ENCODE measurements around the gene ADRM1.

Gene ADRM1

DNA sequence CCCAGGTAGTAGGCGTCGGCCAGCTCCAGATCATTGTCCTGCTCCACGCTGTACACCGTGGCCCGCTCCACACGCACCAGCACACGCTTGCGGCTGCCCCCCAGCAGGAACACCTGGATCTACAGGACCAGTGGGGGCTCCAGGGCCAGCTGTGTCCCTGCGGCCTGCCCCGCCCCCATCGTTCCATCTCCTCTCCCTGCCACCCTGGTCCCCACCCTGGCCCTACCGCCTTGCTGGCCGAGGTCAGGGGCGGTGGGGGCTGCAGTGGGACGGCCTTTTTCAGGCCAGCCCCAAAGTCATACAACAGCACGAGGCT lies 9.8 kb downstream of the ADRM1 start:
- DNase-seq, result no peak

DNA sequence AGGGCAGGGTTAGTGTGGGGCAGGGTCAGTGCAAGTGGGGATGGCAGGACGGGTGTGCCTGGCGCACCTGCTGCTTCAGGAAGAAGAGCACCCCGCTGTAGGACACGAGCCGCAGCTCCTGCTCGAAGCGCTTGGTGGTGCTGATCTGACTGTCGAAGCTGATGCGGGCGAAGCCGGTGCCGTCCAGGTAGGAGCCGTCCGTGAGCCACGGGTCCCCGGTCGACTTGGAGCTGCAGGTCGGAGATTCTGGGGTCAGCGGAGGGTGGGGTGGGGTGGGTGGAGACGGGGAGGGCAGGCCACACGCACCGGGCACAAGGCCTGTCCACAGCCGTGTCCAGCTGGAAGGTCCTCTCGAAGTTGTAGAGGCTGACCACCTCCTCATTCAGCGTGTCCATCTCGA lies 10.2 kb downstream of the ADRM1 start:
- DNase-seq, result no peak

DNA sequence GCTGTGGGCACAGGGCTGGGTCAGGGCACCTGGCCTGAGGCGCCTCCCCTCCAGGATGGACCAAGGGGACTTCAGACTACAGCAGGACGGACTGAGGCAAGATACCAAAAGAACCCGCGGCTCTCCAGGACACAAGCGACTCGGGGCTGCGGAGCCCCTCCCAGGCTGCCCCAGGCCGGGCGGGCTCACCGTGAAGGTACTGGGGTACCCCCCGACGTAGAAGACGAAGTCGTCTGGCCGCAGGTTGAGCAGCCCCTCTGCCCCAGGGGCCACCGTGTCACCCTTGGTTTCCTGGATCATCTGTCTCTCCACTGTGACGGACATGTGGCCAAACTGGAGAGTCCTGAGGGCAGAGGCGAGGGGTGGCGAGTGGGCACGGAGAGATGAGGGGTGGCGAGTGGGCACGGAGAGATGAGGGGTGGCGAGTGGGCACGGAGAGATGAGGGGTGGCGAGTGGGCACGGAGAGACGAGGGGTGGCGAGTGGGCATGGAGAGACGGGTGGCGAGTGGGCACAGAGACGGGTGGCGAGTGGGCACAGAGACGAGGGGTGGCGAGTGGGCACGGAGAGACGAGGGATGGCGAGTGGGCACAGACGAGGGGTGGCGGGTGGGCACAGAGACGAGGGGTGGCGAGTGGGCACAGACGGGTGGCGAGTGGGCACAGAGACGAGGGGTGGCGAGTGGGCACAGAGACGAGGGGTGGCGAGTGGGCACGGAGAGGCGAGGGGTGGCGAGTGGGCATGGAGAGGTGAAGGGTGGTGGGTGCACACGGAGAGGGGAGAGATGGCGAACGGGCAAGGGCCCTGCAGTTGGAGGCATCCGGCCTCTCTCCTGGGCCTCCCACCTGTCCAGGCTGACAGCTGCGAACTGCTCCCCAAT lies 10.9 kb downstream of the ADRM1 start:
- DNase-seq, result no peak

DNA sequence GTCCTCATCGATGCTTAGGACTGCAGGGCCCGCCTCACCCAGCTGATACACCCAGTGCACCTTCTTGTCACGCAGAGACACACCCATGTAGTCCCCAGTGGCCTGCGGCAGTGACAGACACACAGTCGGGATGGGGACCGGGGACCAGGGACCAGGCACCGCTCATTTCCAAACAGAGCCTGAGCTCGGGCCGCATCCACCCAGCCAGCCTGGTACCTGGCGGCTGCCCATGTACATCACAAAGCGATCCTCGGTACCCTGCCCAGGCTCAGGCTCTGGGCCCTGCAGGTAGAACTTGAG lies 11.5 kb downstream of the ADRM1 start:
- no peak for DNase-seq

DNA sequence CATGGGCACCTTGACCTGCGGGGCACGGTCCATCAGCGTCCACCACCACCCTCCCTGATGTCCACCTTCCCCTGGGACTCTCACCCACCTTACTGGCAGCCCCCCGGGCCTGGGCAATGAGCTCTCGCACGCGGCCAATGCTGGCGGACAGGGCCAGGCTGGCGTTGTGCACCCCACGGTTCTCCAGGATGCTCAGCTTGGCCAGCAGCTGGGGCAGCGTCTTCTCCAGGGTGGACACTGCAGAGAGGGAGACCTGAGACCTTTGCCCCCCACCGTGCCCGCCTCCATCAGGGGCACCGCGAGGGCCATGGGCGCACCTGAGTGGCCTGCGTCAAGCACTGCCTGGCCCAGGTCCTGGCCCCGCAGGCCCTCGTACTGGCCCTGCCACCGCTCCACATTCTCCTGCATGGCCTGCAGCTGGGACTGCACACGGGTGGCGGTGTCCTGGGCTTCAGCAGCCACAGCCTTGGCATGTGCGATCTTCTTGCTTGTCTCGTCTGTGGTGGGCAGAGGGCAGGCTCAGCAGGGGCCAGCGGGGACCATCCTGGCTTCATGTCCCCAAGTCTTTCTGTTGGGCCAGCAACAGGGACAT lies 12.0 kb downstream of the ADRM1 start:
- no peak for DNase-seq

DNA sequence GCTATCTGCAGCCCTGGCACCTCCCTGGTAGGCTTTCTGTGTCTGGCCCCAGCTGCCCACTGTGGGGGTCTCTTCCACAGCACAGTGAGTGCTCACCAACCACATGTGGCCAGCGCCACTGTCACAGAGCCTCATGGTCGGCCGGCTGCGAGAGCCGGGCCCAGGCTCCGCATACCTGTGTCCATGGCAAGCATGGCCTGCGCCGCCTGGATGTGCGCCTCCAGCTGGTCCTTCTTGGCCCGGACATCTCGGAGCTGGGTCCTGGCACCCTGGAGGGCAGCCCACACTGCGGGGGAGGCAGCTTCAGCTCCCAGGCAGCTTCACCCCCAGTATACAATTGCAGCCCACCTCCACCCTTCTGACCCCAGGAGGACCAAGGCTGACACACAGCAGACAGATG lies 13.0 kb downstream of the ADRM1 start:
- DNase-seq, result no peak

DNA sequence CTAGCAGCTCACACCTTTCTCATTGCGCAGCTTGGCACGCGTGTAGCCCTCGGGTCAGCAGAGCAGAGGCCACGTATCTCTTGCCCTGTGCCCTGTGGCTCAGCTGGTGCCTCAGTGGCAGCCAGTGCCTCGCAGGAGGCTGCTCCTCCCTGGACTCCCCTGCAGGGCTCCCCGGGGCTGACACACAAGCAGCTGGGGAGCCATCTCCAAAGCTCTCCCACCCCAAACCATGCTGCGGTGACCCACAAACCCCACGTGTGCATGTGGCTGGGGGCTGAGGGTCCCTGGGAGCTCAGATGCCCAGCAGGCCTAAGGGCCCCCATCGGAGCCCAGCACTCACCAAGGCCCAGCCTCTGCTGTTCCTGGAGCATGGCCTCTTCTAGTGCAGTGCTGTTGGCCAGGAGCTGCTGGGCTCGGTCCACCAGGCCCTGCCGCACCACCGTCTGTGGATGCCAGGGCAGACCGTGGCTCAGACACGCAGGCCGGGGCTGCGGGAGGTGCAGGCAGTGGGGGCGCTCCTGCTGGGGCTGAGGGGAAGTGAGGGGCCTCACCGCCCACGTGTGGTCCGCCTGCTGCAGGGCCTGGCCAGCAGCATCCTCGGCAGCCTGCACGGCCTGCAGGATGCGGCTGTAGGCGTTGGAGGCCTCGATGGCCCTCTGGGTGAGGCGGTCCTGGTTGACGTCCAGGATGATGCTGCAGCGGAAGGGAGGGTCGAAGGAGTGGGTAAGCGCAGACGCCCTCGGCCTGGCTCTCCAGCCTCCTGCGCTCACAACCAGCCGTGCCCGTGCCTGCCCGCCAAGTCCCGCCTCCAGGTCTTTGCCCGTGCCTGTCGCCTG lies 13.8 kb downstream of the ADRM1 start:
- no peak for DNase-seq

DNA sequence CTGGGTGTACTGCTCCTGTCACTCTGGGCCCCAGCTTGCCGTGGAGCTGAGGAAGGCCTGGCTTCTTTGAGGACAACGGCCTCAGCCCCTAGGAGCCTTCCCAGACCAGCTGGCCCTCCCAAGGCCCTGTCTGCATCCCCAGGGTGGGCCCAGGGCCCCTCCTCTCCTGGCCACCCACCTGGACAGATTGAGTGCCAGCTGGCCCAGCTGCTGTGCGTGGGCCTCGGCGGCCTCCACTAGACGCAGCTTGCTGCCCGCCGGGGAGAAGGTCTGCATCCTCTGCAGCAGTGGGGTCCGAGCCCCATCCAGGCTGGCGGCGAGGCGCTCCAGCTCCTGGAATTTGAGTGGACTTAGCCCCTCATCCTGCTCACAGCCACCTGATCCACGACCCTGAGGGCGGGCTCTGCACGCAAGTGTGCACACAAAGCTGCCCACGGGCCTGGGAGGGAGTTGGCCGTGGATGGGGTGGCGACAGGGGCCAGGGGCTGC lies 14.4 kb downstream of the ADRM1 start:
- DNase-seq, result no peak

DNA sequence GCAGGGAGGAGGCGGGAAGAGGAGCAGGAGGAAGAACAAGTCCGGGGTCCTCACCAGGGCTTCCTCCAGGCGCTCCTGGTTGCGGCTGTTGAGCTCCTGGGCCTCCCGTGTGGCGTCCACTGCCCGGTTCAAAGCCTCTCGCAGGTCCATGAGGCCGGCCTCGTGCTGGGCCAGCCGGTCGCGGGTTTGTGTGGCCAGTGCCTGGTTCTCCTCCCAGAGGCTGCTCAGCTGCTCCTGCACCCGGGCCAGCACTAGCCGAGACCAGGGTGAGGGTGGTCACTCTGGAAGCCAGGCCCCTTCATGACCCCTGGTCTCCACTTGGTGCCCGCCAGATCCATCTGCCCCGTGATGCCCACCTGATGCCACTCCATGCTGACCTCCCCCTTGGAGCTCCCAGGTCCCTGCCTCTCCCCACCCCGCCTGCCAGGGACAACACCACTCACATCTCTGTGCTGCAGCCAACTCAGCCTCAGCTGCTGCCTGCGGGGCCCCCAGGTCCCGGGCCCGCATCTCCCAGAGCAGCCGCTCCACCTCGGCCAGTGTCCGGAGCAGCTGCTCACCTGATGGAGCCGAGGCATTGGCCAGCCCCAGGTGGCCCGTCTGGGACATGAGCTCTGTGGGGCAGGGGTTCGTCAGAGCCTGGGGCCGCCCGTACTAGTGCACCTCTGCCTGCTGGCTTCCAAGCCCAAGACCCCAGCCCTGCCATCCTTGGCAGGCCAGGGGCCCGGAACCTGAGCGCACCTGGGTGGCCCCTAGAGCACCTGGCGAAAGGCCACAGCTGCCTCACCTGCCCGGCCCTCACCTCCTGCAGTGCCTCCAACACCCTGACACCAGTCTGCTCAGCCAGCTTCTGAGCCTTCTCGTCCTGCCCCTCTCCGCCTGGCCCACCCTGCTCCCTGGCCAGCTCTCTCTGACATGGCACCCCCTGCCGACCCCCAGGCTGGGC lies 15.9 kb downstream of the ADRM1 start:
- no peak for DNase-seq

DNA sequence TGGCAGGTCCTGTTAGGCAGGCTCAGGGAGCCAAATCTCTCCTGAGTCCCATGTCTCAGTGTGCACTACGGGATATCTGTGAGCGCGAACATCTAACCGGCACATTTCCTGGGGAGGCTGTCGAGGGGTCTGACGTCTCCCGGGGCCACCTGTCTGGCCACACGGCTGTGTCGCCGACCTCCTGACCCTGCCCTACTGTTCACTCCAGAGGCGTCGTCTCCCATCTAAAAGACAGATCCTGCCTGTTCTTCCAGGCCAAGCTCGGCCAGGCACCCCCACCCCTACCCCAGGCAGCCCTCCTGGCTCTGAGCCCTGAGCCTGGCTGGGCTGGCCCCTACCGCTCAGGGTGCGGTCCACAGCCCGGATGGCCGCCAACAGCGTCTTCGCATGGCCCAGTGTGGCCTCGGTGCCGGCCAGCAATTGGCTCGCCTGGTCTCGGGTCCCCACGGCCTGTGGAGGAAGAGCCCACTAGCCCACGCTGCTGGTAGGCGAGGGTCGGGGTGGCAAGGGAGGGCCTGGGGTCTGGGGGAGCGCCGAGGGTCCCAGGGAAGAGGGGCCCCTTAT lies 16.6 kb downstream of the ADRM1 start:
- no peak for DNase-seq

DNA sequence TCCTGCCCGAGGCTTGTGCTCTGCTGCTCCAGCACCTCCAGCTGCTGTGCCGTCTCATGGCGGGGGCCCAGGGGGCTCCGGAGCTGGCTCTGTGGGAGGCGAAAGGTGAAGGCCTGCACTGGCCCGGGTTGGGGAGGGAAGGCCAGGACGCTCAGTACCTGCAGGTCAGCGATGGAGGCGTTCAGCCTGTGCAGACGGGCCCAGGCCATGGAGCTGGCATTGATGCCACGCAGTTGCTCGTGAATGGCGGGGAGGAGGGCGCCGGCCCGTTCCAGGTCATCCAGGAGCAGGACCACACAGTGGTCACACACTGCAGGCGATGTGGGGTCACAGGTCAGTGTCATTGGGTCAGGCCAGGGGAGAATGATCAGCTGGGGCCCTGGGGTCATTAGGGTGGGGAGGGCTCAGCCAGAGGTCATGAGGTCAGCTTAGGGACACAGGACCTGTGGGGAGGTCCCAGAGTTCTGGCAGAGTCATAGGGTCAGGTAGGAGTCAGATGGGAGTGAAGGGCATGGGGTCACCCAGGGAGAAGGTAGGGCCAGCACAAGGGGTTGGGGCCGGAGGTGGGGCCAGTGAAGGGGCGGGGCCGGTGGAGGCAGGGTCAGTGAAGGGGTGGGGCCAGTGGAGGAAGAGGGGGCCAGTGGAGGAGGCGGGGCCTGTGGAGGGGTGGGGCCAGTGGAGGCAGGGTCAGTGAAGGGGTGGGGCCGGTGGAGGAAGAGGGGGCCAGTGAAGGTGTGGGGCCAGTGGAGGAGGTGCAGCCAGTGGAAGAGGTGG lies 18.0 kb downstream of the ADRM1 start:
- DNase-seq, result no peak

DNA sequence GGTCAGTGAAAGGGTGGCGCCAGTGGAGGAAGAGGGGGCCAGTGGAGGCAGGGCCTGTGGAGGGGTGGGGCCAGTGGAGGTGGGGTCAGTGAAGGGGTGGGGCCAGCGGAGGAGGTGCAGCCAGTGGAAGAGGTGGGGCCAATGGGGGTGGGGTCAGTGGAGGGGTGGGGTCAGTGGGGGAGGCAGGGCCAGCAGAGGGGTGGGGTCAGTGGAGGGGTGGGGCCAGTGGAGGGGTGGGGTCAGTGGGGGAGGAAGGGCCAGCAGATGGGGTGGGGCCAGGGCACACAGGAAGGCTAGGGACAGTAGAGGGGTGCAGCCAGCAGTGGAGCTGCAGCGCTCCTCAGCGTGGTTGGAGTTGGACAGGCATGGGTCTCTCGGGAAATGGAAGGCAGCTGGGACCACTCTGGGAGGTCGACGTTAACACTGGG lies 18.7 kb downstream of the ADRM1 start:
- no peak for DNase-seq

DNA sequence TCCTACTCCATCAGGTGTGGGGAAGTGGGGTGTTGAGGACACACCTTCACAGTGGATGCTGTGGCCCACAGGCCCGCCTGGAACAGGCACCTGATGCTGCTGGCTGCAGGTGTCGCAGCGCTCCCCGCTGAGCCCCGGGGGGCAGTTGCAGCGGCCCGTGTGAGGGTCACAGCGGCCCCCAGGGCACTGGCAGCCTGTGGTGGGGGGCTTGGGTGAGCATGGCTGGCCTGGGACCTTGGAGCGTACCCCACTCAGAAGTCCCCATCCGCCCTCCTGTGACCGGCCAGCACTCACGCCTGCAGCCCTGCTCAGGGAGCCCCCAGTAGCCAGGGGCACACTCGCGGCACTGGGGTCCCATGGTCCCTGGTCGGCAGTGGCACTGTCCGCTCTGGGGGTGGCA lies 19.2 kb downstream of the ADRM1 start:
- no peak for DNase-seq

DNA sequence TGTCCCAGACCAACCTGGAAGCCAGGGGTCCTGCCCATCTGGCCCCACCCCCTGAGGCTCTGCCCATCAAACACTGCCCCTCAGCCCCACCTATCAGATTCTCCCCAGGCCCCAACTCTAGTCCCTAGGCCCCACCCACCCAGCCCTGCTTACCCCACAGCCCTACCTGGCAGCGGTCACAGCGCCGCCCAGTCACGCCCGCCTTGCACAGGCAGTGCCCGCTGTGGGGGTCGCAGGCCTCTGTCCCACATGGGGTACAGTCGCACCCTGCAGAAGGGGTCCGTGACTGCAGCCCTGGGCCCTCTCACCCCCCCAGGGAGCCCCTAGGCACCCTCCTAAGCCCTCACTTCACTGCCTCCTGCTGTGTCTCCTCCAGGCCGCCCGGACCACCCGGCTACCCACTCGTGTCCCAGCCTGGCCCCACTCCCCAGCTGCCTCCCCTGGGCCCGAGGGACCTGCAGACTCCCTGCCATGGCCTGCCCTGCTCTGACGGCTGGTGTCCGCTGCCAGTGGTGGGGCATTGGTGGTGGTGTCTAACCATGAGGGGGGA lies 19.8 kb downstream of the ADRM1 start:
- no peak for DNase-seq

DNA sequence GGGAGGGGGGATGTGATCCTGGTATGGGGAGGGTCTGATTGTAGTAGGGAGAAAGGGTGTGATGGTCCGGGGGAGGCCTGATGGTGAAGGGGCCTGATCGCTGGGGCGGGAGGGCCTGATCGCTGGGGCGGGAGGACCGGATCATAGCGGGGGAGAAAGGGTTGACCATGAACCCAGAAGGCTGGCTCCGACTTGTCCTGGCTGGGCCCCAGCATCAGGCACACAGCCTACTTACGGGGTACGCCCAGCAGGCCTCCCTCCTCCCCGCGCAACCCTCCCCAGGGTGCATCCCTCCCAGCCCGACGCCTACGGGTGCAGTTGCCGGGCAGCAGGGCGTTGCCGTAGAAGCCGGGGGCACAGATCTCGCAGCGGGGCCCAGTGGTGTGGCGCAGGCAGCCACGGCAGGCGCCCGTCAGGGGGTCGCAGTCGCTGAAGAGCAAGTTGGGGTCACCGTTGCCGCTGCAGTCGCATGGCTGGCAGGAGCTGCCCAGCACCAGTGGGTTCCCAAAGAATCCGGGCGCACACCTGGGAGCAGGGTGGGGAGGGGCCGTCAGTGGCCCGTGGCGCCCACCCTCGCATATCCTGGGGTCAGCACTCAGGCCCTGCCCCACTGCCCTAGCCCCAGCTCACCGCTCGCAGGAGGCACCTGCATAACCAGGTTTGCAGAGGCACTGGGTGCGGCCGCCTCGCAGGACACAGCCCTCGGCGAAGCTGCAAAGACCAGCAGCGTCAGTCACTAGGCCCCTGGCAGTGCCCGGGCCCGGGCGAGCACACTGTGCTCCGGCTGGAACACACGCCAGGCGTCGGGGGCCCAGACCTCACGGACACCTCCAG lies 20.6 kb downstream of the ADRM1 start:
- DNase-seq, result no peak

DNA sequence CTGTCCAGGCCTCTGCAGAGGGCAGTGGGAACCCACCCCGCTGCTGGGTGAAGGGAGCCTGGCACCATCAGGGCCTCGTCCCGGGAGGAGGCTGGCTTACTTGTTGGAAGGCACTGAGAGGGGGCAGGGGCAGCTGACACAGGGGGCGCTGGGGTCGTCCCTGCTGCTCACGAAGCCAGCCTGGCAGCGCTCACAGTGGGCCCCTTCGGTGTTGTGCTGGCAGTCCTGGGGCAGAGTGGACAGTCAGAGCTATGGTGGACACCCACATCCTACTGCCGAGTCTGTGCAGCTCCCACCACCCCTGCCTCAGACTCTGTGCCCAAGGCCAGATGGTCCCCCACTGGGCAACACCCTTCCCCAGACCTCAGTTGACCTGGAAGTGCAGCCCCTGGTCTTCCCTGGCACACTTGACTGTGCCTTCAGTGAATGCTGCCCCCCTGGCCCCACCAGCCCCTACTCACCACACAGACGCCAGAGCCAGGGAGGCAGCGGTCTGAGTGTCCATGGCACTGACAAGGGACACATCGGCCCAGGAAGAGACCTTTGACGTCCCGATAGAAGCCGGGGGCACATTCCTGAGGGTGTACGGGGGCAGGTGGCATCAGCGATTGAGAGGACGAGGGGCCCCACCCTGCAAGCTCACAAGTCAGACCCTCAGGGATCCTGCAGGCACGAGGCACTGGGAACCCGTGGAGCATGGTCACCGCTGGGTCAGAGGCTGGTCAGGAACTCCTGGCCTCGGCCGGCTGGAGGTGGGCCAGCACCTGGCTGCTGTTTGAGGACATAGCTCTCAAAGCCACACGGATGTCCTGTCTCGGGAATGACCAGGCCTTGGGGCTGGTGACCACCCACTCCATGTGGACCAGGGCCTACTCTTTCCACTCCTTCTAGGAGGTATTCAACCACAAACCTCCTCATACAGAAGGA lies 21.4 kb downstream of the ADRM1 start:
- no peak for DNase-seq

DNA sequence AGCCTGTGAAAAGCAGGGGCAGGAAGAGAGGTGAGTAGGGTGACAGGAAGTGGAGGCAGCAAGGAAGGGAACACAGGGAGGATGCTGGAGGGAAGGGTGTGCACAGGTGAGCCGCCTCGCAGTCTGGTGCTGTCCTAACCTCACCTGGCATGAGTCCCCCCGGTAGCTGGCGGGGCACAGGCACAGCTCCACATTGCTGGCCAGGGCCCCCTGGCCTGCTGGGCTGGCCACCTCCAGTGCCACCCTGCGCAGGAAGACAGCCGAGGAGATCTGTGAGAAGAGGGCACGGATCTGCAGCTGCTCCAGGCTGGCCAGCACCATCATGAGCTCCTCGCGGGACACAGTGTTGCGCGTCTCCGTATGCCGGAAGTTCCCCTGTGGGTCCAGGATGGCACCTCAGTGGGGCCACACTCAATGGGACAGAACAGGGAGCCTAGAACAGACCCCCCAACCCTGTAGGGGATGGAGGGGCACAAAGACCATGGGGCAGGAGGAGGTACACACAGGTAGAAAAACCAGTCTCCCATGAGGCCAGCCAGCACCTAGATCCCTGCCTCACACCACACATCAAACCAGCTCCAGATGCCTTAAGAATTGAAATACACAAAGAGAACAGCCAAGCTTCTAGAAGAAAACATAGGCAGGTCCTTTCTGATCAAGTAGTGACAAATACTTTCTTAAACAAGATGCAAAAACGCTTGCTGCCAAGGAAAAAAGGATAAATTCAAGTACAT lies 22.5 kb downstream of the ADRM1 start:
- no peak for DNase-seq

DNA sequence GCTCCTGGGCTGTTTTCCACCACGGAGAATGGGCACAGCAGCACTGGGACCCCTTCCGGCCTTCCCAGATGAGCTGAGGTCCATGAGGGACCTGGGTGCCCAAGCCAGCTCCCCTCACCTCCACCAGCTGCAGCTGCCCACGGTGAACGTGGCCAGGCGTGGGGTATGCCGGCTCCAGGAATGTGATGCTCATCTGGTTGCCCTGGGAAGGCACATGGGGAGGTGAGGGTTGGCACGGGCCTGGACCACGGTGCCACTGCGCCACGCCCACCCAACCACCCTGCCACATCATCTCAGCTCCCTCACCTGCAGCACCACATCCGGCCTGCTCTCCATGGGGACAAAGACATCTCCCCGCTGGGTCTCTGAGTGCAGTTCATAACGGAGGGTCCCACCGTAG lies 23.8 kb downstream of the ADRM1 start:
- no peak for DNase-seq

All from hippocampal formation (tissue), 2 donors.